LNCaP clone FGC (cell line): ENCODE data around the gene ADGRV1.

Source experiments
- DNase-seq: peaks from one replicate; pipeline ENCODE4 v3.0.0-alpha.2; 2011; ENCODE audit warnings: low read depth
- H3K4me3 ChIP-seq: 2 replicates; pipeline ENCODE4 v1.5.1; 2011; ENCODE audit warnings: mild to moderate bottlenecking, low read depth, low read length, control low read depth
- CTCF ChIP-seq: IDR thresholded peaks from 2 replicates; pipeline ENCODE4 v1.5.1; 2012; ENCODE audit warnings: mild to moderate bottlenecking; ENCODE audit not compliant: control insufficient read depth, insufficient read depth; ENCODE audit errors: extremely low read depth

Gene ADGRV1

GRCh38 chr5:91092859-91093783, 534.5 kb downstream of the ADGRV1 start:
- no peak overlapping the region for H3K4me3 ChIP-seq
- no peak for DNase-seq
- TF ChIP-seq CTCF = no peak

- DNase-seq = no peak
- no peak overlapping the region for H3K4me3 ChIP-seq
- no peak for TF ChIP-seq CTCF
These were observed 536.7 kb downstream of the ADGRV1 start for GRCh38 chr5:91095313-91095712.

- TF ChIP-seq CTCF = no peak
- no peak for DNase-seq
- no peak overlapping the region for H3K4me3 ChIP-seq
These were observed 537.3 kb downstream of the ADGRV1 start for GRCh38 chr5:91095786-91096385.

- no peak overlapping the region for H3K4me3 ChIP-seq
- no peak for TF ChIP-seq CTCF
- no peak for DNase-seq
These were observed 539.9 kb downstream of the ADGRV1 start for GRCh38 chr5:91098541-91098940.

GRCh38 chr5:91101600-91102379, 543.2 kb downstream of the ADGRV1 start:
- H3K4me3 ChIP-seq = no peak overlapping the region
- TF ChIP-seq CTCF = peak; percentile 76
- peak; percentile 53 for DNase-seq

- H3K4me3 ChIP-seq = no peak overlapping the region
- no peak for DNase-seq
- no peak for TF ChIP-seq CTCF
These were observed 544.9 kb downstream of the ADGRV1 start for GRCh38 chr5:91103353-91104061.
